Lower lobe of right lung (tissue), 2 donors: ENCODE data around the gene TBX20. TPM values are rescaled to one million over a fixed set of nuclear protein-coding genes. Genes with fewer than 3 reads are reported as not detected.

ENCODE experiments used
- ATAC-seq, 2 donors: fragments of 200-7000 bp; cut with Tn5 transposase; one replicate each; pipeline ENCODE4 v1.9.1; 2020 to 2022; ENCODE audit warnings: mild to moderate bottlenecking in 2 of 2, moderate library complexity in 2 of 2
- DNase-seq: peaks from one replicate; pipeline ENCODE4 v3.0.0-alpha.2; 2020
- H3K27ac ChIP-seq: fragments of 200-600 bp; one replicate; pipeline ENCODE4 v1.8.0; 2022
- H3K27me3 ChIP-seq: fragments of 200-600 bp; one replicate; pipeline ENCODE4 v1.8.0; 2022; ENCODE audit warnings: low read depth
- H3K36me3 ChIP-seq: fragments of 200-600 bp; one replicate; pipeline ENCODE4 v1.8.0; 2022; ENCODE audit warnings: mild to moderate bottlenecking
- H3K4me1 ChIP-seq: fragments of 200-600 bp; one replicate; pipeline ENCODE4 v1.8.0; 2022
- H3K4me3 ChIP-seq: fragments of 200-600 bp; one replicate; pipeline ENCODE4 v1.8.0; 2022; ENCODE audit warnings: mild to moderate bottlenecking
- H3K9me3 ChIP-seq: fragments of 200-600 bp; one replicate; pipeline ENCODE4 v1.8.0; 2022
- CTCF ChIP-seq: fragments of 200-600 bp; IDR thresholded peaks from one replicate; pipeline ENCODE4 v1.8.0; 2022; ENCODE audit warnings: antibody characterized with exemption, mild to moderate bottlenecking
- intact Hi-C: fragments of 100-400 bp; cut with DNase I; formaldehyde crosslinking; loops from one replicate; pipeline ENCODE4 v1.11.0; 2022
- total RNA-seq: library from RNA; stranded (reverse); fragmentation: NEBNext Ultra II Directional; extraction: Animal tissue kit (Norgen Biotek cat#: 25700); gene quantifications from one replicate; pipeline ENCODE4 v1.2.1, GENCODE V29; 2021
- donor health status: DM: no; HTN: yes; CAD: no; lungs with severe emphysema.

TBX20 gene
- total RNA-seq, 1 donor from 2014 or later: 0.65 TPM

GRCh38 chr7:35254496-35255442 lies 869 bp upstream of the TBX20 start:
- TF ChIP-seq CTCF: no peak
- Histone ChIP-seq H3K27me3 (peaks cover 99% of the 10 kb centered on the region), H3K4me3 (peak overlapping the region; percentile 49), H3K36me3 (no peaks in the 10 kb centered on the region), H3K9me3 (no peaks in the 10 kb centered on the region), H3K4me1 (peaks cover 8% of the 10 kb centered on the region), H3K27ac (no peak overlapping the region)
- intact Hi-C loops: no loop called here
- ATAC-seq: no peak
- no peak for DNase-seq

- H3K9me3 ChIP-seq: no peaks in the 10 kb centered on the region
- H3K27me3 ChIP-seq: peaks cover 99% of the 10 kb centered on the region
- intact Hi-C loops: no loop called here
- no peak overlapping the region for H3K27ac ChIP-seq
- DNase-seq (no peak), ATAC-seq (no peak)
- no peak for TF ChIP-seq CTCF
- peaks cover 8% of the 10 kb centered on the region for H3K4me1 ChIP-seq
- no peaks in the 10 kb centered on the region for H3K36me3 ChIP-seq
- H3K4me3 ChIP-seq: peak overlapping the region; percentile 49
Observed at GRCh38 chr7:35253460-35253709, 515 bp downstream of the TBX20 start.

- Histone ChIP-seq H3K4me3 (peak overlapping the region; percentile 49), H3K27ac (no peak overlapping the region), H3K9me3 (no peaks in the 10 kb centered on the region), H3K4me1 (peaks cover 8% of the 10 kb centered on the region), H3K27me3 (peaks cover 96% of the 10 kb centered on the region), H3K36me3 (no peaks in the 10 kb centered on the region)
- intact Hi-C loops: no loop called here
- no peak for ATAC-seq
- no peak for TF ChIP-seq CTCF
- DNase-seq: no peak
Observed at GRCh38 chr7:35252612-35253459, 1.1 kb downstream of the TBX20 start.

GRCh38 chr7:35251606-35252310 lies 2.1 kb downstream of the TBX20 start:
- H3K4me1 ChIP-seq: peaks cover 8% of the 10 kb centered on the region
- ATAC-seq: no peak
- no peak for DNase-seq
- H3K36me3 ChIP-seq: no peaks in the 10 kb centered on the region
- intact Hi-C loops: no loop called here
- H3K27ac ChIP-seq: no peak overlapping the region
- peaks cover 94% of the 10 kb centered on the region for H3K27me3 ChIP-seq
- TF ChIP-seq CTCF: no peak
- H3K4me3 ChIP-seq: no peak overlapping the region
- H3K9me3 ChIP-seq: no peaks in the 10 kb centered on the region

GRCh38 chr7:35250941-35251340 lies 3.0 kb downstream of the TBX20 start:
- Histone ChIP-seq H3K4me1 (peaks cover 8% of the 10 kb centered on the region), H3K27me3 (peaks cover 90% of the 10 kb centered on the region), H3K27ac (no peak overlapping the region), H3K36me3 (no peaks in the 10 kb centered on the region), H3K4me3 (no peak overlapping the region), H3K9me3 (no peaks in the 10 kb centered on the region)
- DNase-seq: no peak
- no peak for ATAC-seq
- intact Hi-C loops: no loop called here
- no peak for TF ChIP-seq CTCF
